GM21576 (cell line): ENCODE data around the gene TMEM156.
"Not testable (repeated sequence)": the region's sequence is repeated elsewhere in the genome, so short reads cannot be mapped to it uniquely, and the experiment has no call there.

Source experiments
- ATAC-seq: cut with Tn5 transposase; IDR thresholded peaks from one replicate; pipeline ENCODE4 v1.9.1; 2021; ENCODE audit warnings: mild to moderate bottlenecking, moderate library complexity; ENCODE audit not compliant: unreplicated experiment

TMEM156 gene

DNA sequence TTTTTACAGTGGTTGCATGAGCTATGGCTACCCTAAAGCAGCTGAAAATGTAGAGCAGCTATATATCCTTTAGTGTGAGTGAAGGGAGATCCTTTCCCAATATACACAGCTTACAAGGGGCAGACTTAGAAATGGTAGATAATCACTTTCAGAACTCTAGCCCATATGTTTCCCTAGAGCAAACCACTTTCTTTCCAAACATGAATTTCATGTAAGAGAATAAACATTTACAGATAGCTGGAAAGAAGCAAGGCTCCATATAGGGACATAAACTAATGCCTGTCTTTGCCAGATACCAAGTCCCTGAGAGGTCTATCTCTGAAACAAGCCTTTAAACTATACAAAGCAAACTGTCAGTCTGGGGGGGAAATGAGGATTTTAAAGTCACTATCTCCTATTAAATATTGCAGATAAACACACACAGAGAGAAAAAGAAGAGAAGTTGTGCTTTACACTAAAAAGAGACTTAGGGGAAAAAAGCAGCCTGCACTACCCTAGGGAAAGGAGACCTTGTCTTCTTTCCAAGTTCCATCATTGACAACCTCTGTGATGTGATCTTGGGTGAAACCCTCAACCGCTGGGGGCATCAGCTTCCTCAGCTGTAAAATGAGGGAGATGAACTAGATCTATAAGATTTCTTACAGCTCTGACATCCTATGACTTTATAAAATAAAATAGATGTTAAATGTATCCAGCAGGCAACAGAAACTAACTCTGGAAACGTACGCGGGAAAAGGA is 73.6 kb downstream of the TMEM156 start:
- ATAC-seq: no peak

DNA sequence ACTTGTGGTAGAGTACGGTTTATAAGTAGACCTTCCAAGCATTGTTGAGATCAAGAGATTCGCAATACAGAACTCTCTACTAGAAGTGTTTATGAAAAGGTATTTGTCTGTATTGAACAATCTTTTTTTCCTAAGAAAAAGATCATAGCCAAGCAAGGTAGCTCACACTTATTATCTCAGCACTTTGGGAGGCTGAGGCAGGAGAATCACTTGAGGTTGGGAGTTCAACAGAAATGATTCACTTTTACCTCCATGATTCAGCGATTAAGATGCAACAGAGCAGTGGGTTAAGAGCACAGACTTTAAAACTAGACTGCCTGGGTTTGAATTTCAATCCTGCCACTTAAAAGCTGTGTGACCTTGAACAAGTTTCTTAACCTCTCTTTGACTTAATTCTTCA is 74.3 kb downstream of the TMEM156 start:
- no peak for ATAC-seq

DNA sequence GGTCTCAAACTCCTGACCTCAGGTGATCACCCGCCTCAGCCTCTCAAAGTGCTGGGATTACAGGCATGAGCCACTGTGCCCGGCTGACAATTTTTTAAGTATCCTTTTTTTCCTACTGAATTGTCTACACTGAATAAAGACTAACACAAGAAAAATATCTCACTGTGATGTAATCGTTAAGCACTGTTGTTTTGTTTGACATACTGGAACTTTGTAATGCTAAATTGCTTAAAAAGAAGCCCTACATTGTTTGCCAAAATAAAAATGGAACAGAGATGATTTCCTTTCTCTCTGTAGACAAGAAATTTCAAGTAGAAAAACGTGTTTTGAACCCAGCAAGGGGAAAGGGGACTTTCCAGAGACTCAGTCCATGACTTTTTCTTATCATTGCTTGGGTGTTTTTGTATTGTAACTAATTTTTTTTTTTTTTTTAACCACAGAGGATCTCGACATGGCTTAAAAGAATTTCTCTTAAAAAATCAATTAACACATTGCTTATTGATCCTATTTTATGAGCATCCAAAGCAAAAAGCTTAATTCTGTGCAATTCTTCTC is 74.9 kb downstream of the TMEM156 start:
- no peak for ATAC-seq

DNA sequence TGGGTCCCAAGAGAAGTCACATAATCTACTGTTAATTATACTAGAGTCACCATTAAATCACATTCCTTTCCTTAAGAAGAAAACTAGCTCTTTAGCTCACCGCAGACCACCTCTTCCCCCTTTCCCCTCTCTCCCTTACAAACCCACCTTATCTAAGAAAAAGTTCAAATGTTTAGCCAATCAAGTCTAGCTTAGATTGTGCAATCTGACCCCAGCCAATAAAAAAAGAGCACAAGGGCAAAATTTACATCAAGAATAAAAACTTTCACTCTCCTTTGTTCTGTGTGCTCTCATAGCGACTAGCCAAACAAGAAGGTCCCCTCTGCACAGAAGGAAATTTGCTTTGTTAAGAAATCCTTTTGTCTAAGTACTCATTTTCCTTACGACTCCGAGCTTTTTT is 76.3 kb downstream of the TMEM156 start:
- ATAC-seq: no peak

DNA sequence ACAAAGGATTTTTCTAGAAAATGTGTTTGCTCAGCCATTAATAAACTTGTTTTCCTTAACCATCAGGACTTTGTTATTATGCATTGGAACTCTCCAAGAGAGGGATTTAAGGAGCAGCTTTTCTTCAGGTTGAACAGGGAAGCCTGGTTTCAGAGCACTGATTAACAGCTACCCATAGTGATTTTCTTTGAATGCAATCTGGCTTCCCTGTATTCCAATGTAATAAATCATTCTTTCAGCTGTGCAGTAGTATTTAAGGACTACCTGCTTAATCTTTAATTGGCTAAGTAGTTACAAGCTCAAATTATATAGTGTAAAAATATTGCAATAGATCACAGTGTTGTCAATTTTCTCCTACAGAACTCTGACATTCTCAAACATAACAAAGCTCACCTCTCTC is 77.5 kb downstream of the TMEM156 start:
- ATAC-seq: no peak

DNA sequence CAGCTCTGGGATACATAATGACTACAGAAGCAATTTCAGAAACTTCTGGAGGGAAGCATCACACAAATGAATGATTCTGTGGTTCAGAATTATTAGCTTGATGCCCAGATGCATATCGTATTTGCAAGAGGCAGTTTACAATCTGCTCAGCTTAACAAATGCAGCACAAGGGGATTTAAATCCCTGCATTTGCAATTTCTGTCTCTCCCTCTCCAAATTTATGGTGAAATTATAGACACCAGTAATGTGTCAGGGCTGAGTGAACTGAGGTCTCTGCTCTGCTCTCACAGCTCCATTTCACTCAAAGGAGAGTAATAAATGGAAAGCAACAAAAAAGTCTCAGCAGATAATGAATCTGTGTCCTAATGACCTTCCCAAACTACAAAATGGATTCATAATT is 80.2 kb downstream of the TMEM156 start:
- no peak for ATAC-seq

DNA sequence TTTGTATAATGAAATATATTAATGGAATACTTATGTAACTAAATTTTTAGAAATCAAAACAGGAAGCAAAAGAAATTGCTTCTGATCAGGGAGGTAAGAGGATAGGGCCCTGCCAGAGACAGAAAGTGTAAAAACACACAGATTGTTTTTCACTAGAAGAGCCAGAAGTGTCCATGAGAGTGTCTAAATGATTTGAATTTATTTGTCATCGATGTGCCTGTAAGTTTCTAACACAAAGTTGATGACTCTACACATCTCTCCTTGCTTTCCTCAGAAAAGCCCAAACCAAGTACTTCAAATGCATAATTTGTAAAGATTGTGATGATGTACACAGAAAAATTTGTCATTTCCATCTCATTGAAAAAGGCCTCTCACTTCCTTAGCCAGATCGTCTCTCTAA is 80.6 kb downstream of the TMEM156 start:
- no peak for ATAC-seq

DNA sequence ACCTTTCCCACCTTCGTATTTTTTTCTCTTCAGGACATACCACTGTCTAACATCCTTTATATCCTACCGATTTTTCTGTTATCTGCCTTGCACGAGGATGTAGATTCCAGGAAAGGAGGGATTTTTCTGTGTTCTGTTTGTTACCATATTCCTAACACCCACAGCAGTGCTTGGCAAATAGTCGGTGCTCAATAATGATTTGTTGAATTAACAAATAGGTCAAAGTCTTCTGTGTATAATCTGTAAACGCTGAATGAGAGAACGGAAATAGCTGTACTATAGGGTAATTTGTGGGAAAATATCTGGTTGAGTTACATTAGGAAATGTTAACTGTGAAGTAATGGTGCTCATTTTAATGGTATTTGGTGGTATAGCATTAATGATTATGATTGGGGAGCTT is 81.5 kb downstream of the TMEM156 start:
- no peak for ATAC-seq

DNA sequence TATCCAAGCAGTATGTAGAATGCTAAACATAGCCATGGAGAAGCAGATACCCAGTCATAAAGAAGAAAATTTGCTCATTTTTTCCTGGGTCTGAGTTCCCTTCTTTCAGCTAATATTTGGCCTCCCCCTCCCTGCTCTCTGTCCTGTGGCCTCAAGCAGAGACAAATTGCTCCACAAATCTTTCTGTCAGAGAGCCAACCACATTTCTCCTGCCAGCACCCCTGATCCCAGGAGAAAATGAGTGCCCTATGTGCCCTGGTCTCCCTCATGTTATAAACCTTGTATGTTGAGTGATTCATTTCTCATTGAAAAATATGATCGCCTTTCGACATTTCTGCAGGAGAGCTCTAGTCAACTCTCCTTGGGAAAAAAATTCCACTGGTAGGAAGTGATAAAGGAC is 82.0 kb downstream of the TMEM156 start:
- no peak for ATAC-seq

DNA sequence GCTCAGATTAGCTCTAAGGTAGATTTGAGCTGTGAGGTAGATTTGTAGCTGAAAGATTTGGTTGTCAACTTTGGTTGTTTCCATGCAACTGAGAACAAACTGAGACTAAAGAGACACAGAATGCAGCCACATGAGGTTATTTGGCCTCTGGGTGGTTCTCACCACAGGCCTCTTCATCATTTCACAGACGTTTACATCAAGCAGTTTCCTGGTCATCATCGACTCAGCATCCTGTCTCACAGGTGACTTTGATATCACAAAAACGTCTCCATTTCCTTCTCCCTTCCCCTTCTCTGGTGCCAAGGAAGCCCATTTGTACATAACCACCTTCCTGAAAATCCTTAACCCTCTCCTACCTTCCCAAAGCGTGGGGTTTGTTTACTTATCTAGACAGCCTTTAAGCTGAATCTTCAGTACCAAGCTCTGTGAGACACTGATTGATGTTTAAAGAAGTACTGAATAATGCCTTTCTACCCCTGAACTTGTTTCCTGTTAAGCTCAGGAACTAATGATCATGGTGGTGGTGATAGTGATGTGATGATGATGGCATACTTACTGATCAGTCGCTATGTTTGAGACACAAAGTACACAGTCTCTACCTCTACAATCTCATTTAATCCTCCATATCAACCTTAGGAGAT is 82.7 kb downstream of the TMEM156 start:
- ATAC-seq: no peak

DNA sequence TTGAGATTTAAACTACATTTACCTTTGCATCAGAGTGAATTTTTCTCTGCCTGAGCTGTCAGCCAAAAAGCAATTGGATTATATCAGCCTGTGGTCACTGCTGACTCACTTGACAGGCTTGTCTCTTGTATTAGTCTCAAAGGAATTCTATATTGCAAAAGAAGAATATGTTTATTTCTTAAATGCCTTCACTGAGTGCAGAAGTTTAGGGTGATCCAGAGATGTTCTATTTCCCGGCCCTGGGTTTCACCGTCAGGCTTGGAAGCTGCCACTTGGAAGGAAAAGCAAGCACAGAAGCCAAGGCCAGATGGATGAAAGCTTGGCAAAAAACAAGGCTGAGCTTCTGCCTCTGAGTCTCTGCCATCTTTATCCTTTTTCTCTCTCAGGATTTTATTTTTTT is 83.7 kb downstream of the TMEM156 start:
- no peak for ATAC-seq

DNA sequence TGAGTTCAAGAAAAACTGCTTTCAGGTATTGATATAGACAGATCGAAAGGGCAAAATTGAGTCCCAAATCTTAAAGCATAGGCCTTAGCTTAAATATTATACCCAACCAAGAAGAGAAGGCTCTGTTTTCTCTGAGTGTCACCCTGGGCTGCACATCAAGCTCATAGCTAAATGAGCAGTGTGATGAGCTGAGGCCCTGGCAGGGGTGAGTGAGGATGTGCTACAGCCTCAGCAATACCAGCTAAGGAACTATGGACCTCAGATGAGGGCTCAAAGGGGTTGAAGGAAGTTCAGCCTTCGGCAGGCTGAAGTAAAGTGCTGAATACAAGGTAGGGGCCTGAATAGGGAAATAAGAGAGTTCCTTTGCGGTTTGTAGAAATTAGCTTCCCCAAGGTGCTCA is 85.3 kb downstream of the TMEM156 start:
- ATAC-seq: no peak

DNA sequence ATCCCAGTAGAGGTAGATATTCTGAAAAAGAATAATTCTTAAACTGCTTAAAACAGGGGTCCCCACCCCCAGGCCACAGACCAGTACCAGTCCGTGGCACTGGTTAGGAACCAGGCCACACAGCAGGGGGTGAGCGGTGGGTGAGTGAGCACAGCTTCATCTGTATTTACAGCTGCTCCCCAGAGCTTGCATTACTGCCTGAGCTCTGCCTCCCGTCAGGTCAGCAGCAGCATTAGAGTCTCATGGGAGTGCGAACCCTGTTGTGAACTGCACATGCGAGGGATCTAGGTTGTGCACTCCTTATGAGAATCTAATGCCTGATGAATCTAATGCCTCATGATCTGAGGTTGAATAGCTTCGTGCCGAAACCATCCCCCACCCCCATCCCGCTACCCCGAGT is 87.8 kb downstream of the TMEM156 start:
- ATAC-seq: no peak

DNA sequence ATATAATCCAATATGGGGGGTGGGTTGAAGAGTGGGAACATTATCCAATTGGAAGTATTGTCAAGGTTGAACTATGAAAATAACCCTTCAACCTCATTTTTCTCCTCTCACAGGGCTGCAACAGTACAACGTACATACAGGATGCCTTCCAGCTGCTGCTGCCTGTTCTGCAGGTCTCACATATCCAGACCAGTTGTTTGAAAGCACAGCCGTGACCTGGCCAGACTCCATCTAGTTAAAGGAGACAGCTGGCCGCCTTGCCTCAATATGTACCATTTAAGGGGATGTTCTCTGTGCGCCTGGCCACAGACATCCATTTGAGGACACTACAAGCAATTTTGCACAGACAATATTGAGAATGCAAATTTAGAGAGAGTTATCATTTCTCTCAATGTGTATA is 88.9 kb downstream of the TMEM156 start:
- no peak for ATAC-seq

DNA sequence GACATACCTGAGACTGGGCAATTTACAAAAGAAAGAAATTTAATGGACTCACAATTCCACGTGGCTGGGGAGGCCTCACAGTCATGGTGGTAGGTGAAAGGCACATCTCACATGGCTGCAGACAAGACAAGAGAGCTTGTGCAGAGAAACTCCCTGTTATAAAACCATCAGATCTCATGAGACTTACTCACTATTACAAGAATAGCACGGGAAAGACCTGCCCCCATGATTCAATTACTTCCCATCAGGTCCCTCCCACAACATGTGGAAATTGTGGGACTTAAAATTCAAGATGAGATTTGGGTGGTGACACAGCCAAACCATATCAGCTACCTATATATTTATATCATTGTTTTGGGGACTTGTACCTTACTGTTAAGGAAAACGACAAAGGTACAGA is 90.3 kb downstream of the TMEM156 start:
- not testable (repeated sequence) for ATAC-seq

DNA sequence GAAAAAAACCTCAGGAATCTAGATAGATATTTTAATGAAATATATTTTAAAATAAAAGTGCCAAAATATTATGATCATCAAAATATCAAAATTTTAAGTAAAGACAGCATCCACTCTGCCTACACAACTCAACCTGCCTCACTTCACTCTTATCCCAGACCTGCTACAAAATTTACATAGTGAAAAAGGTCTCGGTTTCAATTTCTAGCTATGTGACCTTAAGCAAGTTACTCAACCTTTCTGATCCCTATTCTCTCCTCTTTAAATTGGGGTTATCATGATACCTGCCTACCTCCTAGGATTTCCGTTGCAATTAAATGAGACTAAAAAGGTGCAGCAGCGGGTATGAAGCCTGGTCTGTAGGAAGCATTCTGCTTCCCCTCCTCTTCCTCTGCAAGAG is 91.7 kb downstream of the TMEM156 start:
- ATAC-seq: no peak

DNA sequence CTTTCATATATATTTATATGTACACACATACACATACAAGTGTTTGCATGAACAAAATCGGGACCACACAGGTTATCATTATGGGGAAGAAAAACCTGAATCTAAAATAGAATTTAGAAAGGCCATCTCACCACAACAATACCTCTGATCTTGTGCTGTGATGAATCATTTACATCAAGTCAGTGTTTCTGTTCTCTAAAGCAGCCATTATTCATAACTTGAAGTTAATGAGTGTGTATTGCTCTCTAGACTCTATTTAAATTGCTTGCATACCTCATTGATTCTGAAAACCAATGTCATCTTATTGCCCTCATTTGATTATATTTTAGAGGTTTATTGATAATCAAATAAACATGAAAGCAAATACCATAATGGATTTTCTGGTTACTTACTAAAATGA is 93.0 kb downstream of the TMEM156 start:
- peak; percentile 90 for ATAC-seq

DNA sequence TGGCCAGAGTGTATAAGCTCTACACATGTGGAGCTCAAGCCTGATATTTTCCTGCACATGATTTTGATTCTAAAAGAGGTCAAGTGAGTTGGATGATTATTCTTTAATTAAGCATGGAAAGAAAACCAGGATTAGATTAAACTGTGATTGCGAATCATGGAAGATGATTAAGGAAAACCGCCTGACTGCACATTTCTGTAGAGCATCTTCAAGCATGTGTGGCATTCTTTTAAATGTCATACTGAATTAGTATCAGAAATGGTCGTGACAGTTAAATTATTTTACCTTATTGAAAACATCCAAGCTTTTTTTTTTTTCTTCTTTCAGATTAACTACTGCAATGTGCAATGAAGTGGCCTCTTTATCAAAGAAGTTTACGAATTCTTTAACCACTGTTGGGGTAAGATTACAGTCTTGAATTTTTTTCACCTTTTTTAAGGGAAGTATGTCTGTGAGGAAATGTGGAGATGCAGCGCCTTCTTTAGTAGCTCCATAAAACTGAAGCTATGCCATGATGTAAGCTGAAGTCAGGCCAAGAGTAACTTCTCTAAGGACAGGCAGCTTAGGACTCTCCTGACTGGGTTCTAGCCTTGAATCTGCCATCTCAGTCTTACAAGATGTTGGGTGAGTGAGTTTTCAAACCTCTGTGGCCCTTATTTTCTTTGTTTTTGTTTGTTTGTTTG is 96.7 kb downstream of the TMEM156 start:
- no peak for ATAC-seq

DNA sequence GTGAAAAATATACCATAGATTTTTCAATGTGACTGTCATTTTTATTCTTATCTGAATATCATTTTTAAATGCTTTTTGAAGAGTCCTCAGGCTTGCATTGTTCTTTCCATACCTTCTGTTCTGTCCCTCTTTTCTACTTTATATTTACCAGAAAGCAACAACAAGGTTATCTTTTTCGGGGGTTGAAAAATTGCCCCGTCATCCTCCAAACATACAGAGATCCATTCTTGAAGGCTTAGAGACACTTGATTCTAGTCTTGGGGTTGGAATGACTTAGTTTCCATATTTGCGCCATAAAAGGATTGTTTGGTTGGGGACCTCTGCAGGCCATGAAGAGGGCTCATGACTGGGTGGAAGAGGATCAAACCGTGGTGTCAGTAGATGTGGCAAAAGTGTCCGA is 101.1 kb downstream of the TMEM156 start:
- no peak for ATAC-seq

DNA sequence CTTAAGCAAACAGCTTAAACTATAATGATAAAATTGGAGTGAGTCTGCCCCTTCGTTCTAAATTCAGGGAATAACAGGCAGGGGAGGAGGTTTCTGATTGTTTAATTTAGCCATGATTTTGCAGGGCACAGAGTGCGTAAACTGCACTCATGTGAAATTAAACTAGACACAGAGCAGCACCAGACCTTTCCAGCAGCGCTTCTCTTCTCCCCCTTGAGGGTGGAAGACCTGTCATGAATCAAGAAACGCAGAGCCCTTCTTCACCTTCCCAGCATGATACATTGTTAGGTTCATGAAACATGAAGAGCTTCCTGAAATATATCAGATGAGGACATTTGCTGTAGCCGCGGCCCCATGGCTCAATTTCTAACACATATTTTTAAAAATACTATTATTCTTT is 101.5 kb downstream of the TMEM156 start:
- no peak for ATAC-seq

DNA sequence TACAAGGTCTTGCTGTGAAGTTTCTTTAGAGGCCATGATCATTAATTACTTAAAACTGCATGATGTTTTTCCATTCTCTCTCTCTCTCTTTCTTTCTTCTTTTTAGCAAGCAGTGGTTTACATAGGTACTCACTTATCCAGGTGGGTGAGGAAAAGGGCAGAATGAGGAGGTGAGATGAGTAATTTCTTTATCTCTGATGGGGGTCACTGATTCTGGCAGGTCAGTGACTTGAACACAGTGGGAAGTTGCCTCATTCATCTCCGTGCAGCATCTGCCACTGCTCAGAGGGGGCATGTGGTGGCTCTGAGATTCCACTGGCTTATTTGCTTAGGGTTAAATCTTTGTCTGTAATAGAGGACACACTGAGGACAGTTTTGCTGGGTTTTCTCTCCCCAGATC is 102.0 kb downstream of the TMEM156 start:
- ATAC-seq: peak; percentile 49

DNA sequence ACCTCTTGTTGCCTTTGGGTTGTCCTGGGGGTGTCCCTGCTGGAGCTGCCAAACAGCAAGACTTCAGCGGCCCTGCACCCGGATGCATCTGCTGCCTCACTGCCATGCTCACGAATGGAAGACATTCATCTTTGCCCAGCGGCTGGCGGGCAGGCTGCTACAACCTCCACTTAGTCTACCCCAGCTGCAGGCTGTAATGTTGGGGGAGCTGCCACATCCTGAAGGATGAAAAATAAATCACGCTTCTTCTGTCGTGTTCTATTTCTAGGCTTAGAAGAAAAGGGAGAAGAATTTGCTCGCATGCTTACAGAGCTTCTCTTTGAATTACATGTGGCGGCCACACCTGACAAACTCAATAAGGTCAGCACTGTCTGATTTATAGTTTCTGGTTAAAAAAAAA is 103.2 kb downstream of the TMEM156 start:
- ATAC-seq: no peak
